GM03348 (cell line): ENCODE measurements around the gene ZNF491.
A peak's percentile ranks its signal among the peaks of the same experiment; 100 is the strongest.
"Not testable (repeated sequence)": the region's sequence is repeated elsewhere in the genome, so short reads cannot be mapped to it uniquely, and the experiment has no call there.

Source experiments
- DNase-seq: peaks from one replicate; pipeline ENCODE4 v3.0.0; 2012; ENCODE audit warnings: low spot score

ZNF491 gene

GRCh38 chr19:11798391-11799330 lies at the start of gene ZNF491:
Gene ZNF491, plus strand, starts transcription at chr19:11798523. Its CDS starts 7,431 bp downstream, at chr19:11805954.
- peak; percentile 98 for DNase-seq

- no peak for DNase-seq
Observed at GRCh38 chr19:11749751-11750150, 48.6 kb upstream of the ZNF491 start.

- no peak for DNase-seq
Observed at GRCh38 chr19:11752244-11752736, 46.0 kb upstream of the ZNF491 start.

- no peak for DNase-seq
Observed at GRCh38 chr19:11754663-11755062, 43.7 kb upstream of the ZNF491 start.

GRCh38 chr19:11756965-11757364 lies 41.4 kb upstream of the ZNF491 start:
- DNase-seq, result no peak

GRCh38 chr19:11759805-11760204 lies 38.5 kb upstream of the ZNF491 start:
- DNase-seq, result no peak

GRCh38 chr19:11763117-11763516 lies 35.2 kb upstream of the ZNF491 start:
- DNase-seq, result no peak

- no peak for DNase-seq
Observed at GRCh38 chr19:11763611-11764010, 34.7 kb upstream of the ZNF491 start.

GRCh38 chr19:11766597-11767591 lies 31.4 kb upstream of the ZNF491 start, which contains the start of gene ZNF441:
Gene ZNF441, plus strand, starts transcription at chr19:11767000. Its CDS starts 194 bp downstream, at chr19:11767194.
- DNase-seq, result peak; percentile 98

- peak; percentile 60 for DNase-seq
Observed at GRCh38 chr19:11767633-11768133, 30.6 kb upstream of the ZNF491 start.

GRCh38 chr19:11769995-11770394 lies 28.3 kb upstream of the ZNF491 start:
- DNase-seq, result no peak

- not testable (repeated sequence) for DNase-seq
Observed at GRCh38 chr19:11771520-11771919, 26.8 kb upstream of the ZNF491 start.

- not testable (repeated sequence) for DNase-seq
Observed at GRCh38 chr19:11776669-11777068, 21.7 kb upstream of the ZNF491 start.

GRCh38 chr19:11780431-11781020 lies 17.8 kb upstream of the ZNF491 start:
- no peak for DNase-seq

GRCh38 chr19:11781295-11782057 lies 16.8 kb upstream of the ZNF491 start:
- no peak for DNase-seq

- DNase-seq, result no peak
Observed at GRCh38 chr19:11783767-11784166, 14.6 kb upstream of the ZNF491 start.

- no peak for DNase-seq
Observed at GRCh38 chr19:11784356-11784755, 14.0 kb upstream of the ZNF491 start.

- no peak for DNase-seq
Observed at GRCh38 chr19:11787536-11787935, 10.8 kb upstream of the ZNF491 start.

- no peak for DNase-seq
Observed at GRCh38 chr19:11792942-11793341, 5.4 kb upstream of the ZNF491 start.

- DNase-seq, result peak; percentile 93
Observed at GRCh38 chr19:11797491-11797890, 832 bp upstream of the ZNF491 start.
